Measurements from ENCODE around the gene PARD3. TPM values are rescaled to one million over a fixed set of nuclear protein-coding genes. Genes with fewer than 3 reads are reported as not detected.

Gene PARD3
- total RNA-seq, 2 donors from 2014 or later, result 31.6 to 41.6 TPM

DNA sequence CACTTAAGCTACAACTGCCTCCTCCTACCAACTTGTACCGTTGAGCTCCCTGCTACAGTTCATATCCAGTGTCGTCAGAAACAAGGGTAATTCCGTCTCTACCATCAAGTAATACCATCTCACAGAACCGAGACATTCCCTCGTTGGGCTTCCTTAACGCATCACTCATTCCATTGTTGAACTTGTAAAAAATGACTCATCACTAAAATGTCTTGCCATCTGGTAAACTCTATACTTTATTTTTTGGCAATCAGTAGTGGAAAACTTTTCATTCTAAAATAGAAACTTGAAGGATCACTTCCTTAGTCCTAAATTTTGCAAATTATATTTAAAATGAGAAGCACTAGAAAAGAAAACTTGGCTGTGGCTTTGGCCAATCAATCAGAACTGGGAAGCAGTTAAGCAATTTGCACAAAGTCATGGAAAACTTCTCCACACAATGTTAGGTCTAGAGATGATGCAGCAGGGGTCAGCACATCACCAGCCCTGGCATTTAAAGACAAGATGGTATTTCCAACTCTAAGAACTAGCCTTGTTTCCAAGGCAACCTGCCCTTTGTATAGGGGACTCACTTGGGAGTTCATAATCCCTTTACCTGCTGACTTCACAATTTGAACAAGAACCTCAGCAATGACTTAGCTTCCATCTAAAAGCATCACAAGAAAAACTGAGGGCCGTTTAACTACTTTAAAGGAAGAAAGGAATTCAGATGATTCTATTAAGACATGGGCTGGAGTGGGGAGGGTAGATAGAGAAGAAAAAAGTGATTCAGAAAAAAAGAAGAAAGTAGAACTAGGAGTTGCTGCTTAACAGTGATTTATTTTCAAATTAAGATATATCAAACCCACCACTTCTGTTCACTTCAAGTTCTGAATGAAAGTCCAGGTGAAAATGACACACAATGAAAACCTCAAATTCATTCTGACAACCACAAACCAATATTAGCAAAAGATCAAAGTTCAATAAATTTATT is 288.1 kb downstream of the PARD3 start:
- Histone ChIP-seq H3K9me3 (no peaks in the 10 kb centered on the region), H3K4me1 (peaks cover 0 to 25% of the 10 kb centered on the region in 2 donors), H3K4me3 (no peak overlapping the region), H3K36me3 (no peaks in the 10 kb centered on the region), H3K27ac (peak overlapping the region; percentile 17 to 37), H3K27me3 (no peaks in the 10 kb centered on the region)
- TF ChIP-seq CTCF (IDR thresholded peaks at IDR 0.05), result peak in 1 of 2 donors; percentile 30
- DNase-seq (ENCODE audit: low spot score), result no peak

DNA sequence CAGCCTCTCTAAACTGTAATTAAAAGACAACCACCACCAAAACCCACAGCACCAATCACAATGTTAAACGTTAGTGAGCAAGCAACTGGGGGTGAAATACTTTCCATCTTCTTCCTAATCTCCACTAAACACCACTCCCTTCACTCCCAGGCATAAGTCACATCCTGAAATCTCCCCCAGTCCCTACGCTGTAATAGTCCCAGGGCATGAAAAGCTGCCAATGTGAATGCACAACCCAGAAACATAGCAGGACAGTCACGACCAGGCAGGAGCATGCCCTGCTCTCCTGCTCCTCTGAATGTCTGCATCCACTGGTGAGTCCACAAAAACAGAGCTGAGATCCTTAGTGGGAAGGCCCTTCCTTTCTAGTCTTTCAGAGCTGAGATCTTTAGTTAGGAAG is 288.9 kb downstream of the PARD3 start:
- Histone ChIP-seq H3K4me3 (no peak overlapping the region), H3K9me3 (no peaks in the 10 kb centered on the region), H3K27me3 (no peaks in the 10 kb centered on the region), H3K36me3 (no peaks in the 10 kb centered on the region), H3K4me1 (peaks cover 0 to 25% of the 10 kb centered on the region in 2 donors), H3K27ac (peak overlapping the region; percentile 17 to 37)
- TF ChIP-seq CTCF (IDR thresholded peaks at IDR 0.05), result no peak
- DNase-seq (ENCODE audit: low spot score), result no peak

DNA sequence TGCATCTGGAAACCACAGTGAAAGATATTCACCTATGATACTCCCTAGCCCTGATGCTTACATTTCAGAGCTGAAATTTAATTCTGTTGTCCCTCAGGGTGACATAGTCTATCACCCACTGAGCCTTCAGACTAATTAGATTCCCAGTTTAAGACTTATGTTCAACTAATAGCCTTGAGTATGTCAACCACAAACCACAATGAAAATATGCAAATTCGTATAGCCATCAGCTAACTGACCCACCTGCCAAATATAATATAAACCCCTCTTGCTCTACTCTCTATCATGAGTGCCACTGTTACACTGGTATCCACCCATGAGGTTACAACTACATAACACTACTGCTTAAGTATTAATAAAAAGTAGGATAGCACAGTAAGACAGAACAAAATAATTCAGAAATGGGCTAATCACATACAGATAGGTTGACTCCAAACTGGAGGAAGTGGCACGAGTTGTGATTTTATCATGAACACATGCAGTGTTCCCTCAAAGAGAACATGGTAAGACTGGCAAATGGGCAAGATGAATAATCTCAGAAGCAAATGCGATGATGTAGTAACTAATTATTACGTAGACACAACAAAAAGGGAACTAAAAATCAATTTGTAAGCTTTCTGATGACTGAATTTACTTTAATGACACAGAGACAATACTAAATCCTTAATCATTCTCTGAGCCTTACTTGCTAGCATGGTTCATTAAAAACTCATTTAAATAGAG is 290.6 kb downstream of the PARD3 start:
- H3K27me3 ChIP-seq, result no peaks in the 10 kb centered on the region
- no peak overlapping the region for H3K4me3 ChIP-seq
- no peak for DNase-seq (ENCODE audit: low spot score)
- no peak for TF ChIP-seq CTCF (IDR thresholded peaks at IDR 0.05)
- peaks cover 0 to 25% of the 10 kb centered on the region in 2 donors for H3K4me1 ChIP-seq
- H3K27ac ChIP-seq, result no peak overlapping the region
- no peaks in the 10 kb centered on the region for H3K9me3 ChIP-seq
- H3K36me3 ChIP-seq, result no peaks in the 10 kb centered on the region

DNA sequence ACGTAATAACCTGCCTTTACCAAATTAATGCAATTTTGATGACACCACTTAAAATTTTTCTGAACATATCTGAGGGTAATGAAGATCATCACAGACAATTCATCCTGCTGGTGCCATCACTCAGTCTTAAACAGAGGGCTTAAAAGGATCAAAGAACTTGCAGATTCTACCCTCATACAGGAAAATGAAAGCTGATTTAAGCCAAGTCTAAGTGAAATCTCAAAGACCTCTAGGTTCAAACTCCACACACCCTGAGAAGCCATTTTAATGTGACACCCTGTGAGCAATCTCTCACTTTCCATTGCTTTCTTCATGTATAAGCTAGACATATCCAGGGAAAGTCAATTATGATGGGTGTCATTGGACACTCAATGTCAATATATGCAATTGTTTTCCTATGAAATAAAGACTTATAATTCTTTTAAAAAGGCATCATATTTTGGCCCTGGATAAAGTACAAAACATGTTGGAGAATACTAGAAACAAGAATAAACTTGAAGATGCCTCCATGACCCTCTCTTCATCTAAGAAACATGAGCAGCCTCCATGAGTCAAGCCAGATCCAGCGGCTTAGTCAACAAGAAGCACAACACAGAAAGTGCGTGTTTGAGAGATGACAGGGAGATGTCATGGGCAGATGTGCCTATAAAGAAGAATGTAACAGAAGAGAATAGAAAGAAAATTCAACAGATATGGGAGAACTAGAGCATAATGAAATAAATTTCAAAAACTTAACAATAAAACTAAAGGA is 291.9 kb downstream of the PARD3 start:
- no peaks in the 10 kb centered on the region for H3K36me3 ChIP-seq
- H3K27ac ChIP-seq, result no peak overlapping the region
- no peaks in the 10 kb centered on the region for H3K9me3 ChIP-seq
- H3K4me3 ChIP-seq, result no peak overlapping the region
- no peak for DNase-seq (ENCODE audit: low spot score)
- H3K27me3 ChIP-seq, result no peaks in the 10 kb centered on the region
- peaks cover 0 to 19% of the 10 kb centered on the region in 2 donors for H3K4me1 ChIP-seq
- no peak for TF ChIP-seq CTCF (IDR thresholded peaks at IDR 0.05)

DNA sequence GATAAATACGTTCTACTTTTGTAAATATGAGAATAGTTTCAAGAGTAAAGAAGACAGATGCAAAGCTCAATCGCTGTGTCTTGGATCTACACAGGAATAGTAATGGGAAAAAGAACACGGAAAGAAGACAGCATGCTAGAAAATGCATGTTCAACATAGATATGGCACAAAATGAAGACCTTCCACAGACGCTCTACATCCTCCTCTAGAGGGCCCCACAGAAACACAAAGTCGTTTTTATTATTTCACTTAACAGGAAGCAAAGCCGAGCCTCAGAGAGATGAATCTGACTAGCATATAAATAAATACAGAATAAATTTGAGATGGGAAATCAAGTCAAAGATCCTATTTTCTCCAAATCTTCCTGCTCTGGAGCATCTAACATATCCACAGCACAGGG is 292.6 kb downstream of the PARD3 start:
- Histone ChIP-seq H3K27me3 (no peaks in the 10 kb centered on the region), H3K9me3 (no peaks in the 10 kb centered on the region), H3K27ac (no peak overlapping the region), H3K4me3 (no peak overlapping the region), H3K4me1 (peaks cover 0 to 12% of the 10 kb centered on the region in 2 donors), H3K36me3 (no peaks in the 10 kb centered on the region)
- TF ChIP-seq CTCF (IDR thresholded peaks at IDR 0.05), result peak in 1 of 2 donors; percentile 61
- no peak for DNase-seq (ENCODE audit: low spot score)
